ENCODE data around the gene OS9. TPM values are rescaled to one million over a fixed set of nuclear protein-coding genes. Genes with fewer than 3 reads are reported as not detected.
A peak's percentile ranks its signal among the peaks of the same experiment; 100 is the strongest.
"Not testable (repeated sequence)": the region's sequence is repeated elsewhere in the genome, so short reads cannot be mapped to it uniquely, and the experiment has no call there.

The OS9 gene
- total RNA-seq, result 100 to 1,000 TPM; 310 to 322 TPM
- long read RNA-seq, transcript OS9-201 (14 exons, 2,505 nt), result minor isoform, 59 of 420 reads
- long read RNA-seq, transcript OS9-202 (15 exons, 2,691 nt), result minor isoform, 77 of 420 reads
- long read RNA-seq, transcript OS9-203 (14 exons, 2,457 nt), result minor isoform, 16 of 420 reads
- long read RNA-seq, transcript OS9-220 (14 exons, 2,135 nt), result major isoform, 124 of 420 reads
- long read RNA-seq, partial matches to known transcripts, result 76 of 420 reads
- long read RNA-seq, other reads (novel, unspliced or antisense), result 52 of 420 reads

GRCh38 chr12:57693659-57694458 lies at the start of gene OS9:
TSS of gene OS9 (plus strand) at chr12:57694132. CDS start at chr12:57694162, 30 bp downstream.
- intact Hi-C loops (cut with DNase I, micrococcal nuclease), result no loop called here
- DNase-seq (peak; percentile 93 to 98), ATAC-seq (peak; percentile 96)

- intact Hi-C loops (cut with DNase I, micrococcal nuclease); ATAC-seq; DNase-seq: not testable (repeated sequence)
Observed at GRCh38 chr12:57645990-57646658, 47.8 kb upstream of the OS9 start.

GRCh38 chr12:57646659-57647049 lies 47.3 kb upstream of the OS9 start:
- not testable (repeated sequence) for ATAC-seq

GRCh38 chr12:57654042-57654441 lies 39.9 kb upstream of the OS9 start:
- no peak for ATAC-seq
- intact Hi-C loops (cut with DNase I, micrococcal nuclease), result no loop called here

More at GRCh38 chr12:57646659-57647049, 47.3 kb upstream of the OS9 start:
- DNase-seq; intact Hi-C loops (cut with DNase I, micrococcal nuclease): not testable (repeated sequence)

GRCh38 chr12:57655541-57656240 lies 38.2 kb upstream of the OS9 start:
- intact Hi-C loops (cut with DNase I, micrococcal nuclease), result no loop called here
- DNase-seq (no peak), ATAC-seq (no peak)

More at GRCh38 chr12:57654042-57654441, 39.9 kb upstream of the OS9 start:
- no peak for DNase-seq

- ATAC-seq; intact Hi-C loops (cut with DNase I, micrococcal nuclease); DNase-seq: not testable (repeated sequence)
Observed at GRCh38 chr12:57656408-57656807, 37.5 kb upstream of the OS9 start.

- no peak for ATAC-seq
Observed at GRCh38 chr12:57657744-57658143, 36.2 kb upstream of the OS9 start.

GRCh38 chr12:57658890-57659289 lies 35.0 kb upstream of the OS9 start:
- no peak for ATAC-seq
- intact Hi-C loops (cut with DNase I, micrococcal nuclease), result no loop called here
- DNase-seq, result no peak

More at GRCh38 chr12:57657744-57658143, 36.2 kb upstream of the OS9 start:
- intact Hi-C loops (cut with DNase I, micrococcal nuclease), result no loop called here
- no peak for DNase-seq

GRCh38 chr12:57661376-57661775 lies 32.6 kb upstream of the OS9 start:
- no peak for DNase-seq
- intact Hi-C loops (cut with DNase I, micrococcal nuclease), result no loop called here
- no peak for ATAC-seq

GRCh38 chr12:57665066-57665820 lies 28.7 kb upstream of the OS9 start:
- DNase-seq; ATAC-seq; intact Hi-C loops (cut with DNase I, micrococcal nuclease): not testable (repeated sequence)

GRCh38 chr12:57666897-57667296 lies 27.0 kb upstream of the OS9 start:
- ATAC-seq (no peak), DNase-seq (no peak)
- intact Hi-C loops (cut with DNase I, micrococcal nuclease), result no loop called here

GRCh38 chr12:57669691-57670090 lies 24.2 kb upstream of the OS9 start:
- DNase-seq; ATAC-seq; intact Hi-C loops (cut with DNase I, micrococcal nuclease): not testable (repeated sequence)

- ATAC-seq; intact Hi-C loops (cut with DNase I, micrococcal nuclease); DNase-seq: not testable (repeated sequence)
Observed at GRCh38 chr12:57671811-57672210, 22.1 kb upstream of the OS9 start.

- intact Hi-C loops (cut with DNase I, micrococcal nuclease), result no loop called here
- no peak for DNase-seq
- no peak for ATAC-seq
Observed at GRCh38 chr12:57672801-57673200, 21.1 kb upstream of the OS9 start.

- ATAC-seq (no peak), DNase-seq (no peak)
- intact Hi-C loops (cut with DNase I, micrococcal nuclease), result no loop called here
Observed at GRCh38 chr12:57674691-57675090, 19.2 kb upstream of the OS9 start.

GRCh38 chr12:57677947-57678346 lies 16.0 kb upstream of the OS9 start:
- intact Hi-C loops (cut with DNase I, micrococcal nuclease); DNase-seq; ATAC-seq: not testable (repeated sequence)

- intact Hi-C loops (cut with DNase I, micrococcal nuclease), result loop anchor here in 1 of 2 donors (10.0 kb wide), 1 partner anchor 45 kb away; the partner anchor contains the start of gene B4GALNT1
- no peak for ATAC-seq
- DNase-seq, result no peak
Observed at GRCh38 chr12:57679697-57680096, 14.2 kb upstream of the OS9 start.

- intact Hi-C loops (cut with DNase I, micrococcal nuclease), result loop anchor here in 1 of 2 donors (10.0 kb wide), 1 partner anchor 53 kb away; the partner anchor contains the start of gene B4GALNT1
- no peak for ATAC-seq
Observed at GRCh38 chr12:57687862-57688261, 6.1 kb upstream of the OS9 start.

More at GRCh38 chr12:57687862-57688261, 6.1 kb upstream of the OS9 start:
- no peak for DNase-seq

Data from left colon (tissue), 2 donors.